Sigmoid colon (tissue), 7 donors: ENCODE results near the gene PAX2. TPM values are rescaled to one million over a fixed set of nuclear protein-coding genes. Genes with fewer than 3 reads are reported as not detected.

Experiments used
- DNase-seq: peaks from one replicate; pipeline ENCODE4 v3.0.0-alpha.2; 2019
- H3K27ac ChIP-seq, 4 donors: fragments of 200-600 bp; sonication (generic); one replicate each; pipeline ENCODE4 v1.5.1; 2016 to 2019; ENCODE audit warnings: mild to moderate bottlenecking in 1 of 4
- H3K27me3 ChIP-seq, 3 donors: fragments of 200-600 bp; sonication (generic); one replicate each; pipeline ENCODE4 v1.5.1; 2019; ENCODE audit warnings: mild to moderate bottlenecking in 1 of 3
- H3K36me3 ChIP-seq, 4 donors: fragments of 200-600 bp; sonication (generic); one replicate each; pipeline ENCODE4 v1.5.1; 2016 to 2019
- H3K4me1 ChIP-seq, 4 donors: fragments of 200-600 bp; sonication (generic); one replicate each; pipeline ENCODE4 v1.5.1; 2017 to 2019
- H3K4me3 ChIP-seq, 4 donors: fragments of 200-600 bp; sonication (generic); one replicate each; pipeline ENCODE4 v1.5.1; 2017 to 2019; ENCODE audit warnings: mild to moderate bottlenecking in 2 of 4, moderate library complexity in 1 of 4
- H3K9me3 ChIP-seq, 4 donors: fragments of 200-600 bp in 3 of 4; sonication (generic) in 3 of 4; one replicate each; pipeline versions ENCODE4 v1.5.1 to v1.6.1; 2013 to 2019
- CTCF ChIP-seq, 4 experiments: fragments of 450-650 bp in 3 of 4; fragments of 200-600 bp in 1 of 4; IDR thresholded peaks; one replicate each; pipeline ENCODE4 v1.5.1; 2016 to 2019; ENCODE audit warnings: antibody characterized with exemption in 4 of 4, mild to moderate bottlenecking in 3 of 4, moderate library complexity in 2 of 4
- EP300 ChIP-seq, 4 donors: sonication (generic); formaldehyde crosslinking; IDR thresholded peaks; one replicate each; pipeline ENCODE4 v1.6.1; 2017; ENCODE audit warnings: antibody characterized with exemption in 4 of 4
- POLR2A ChIP-seq, 2 donors: fragments of 450-650 bp; IDR thresholded peaks; one replicate each; pipeline ENCODE4 v1.6.1; 2016; ENCODE audit warnings: antibody characterized with exemption in 2 of 2, mild to moderate bottlenecking in 2 of 2, moderate library complexity in 2 of 2
- POLR2AphosphoS5 ChIP-seq, 4 donors: sonication (generic); formaldehyde crosslinking; IDR thresholded peaks; one replicate each; pipeline ENCODE4 v1.6.1; 2017; ENCODE audit warnings: antibody characterized with exemption in 4 of 4
- WGBS, 2 donors: extraction: QIAGEN DNeasy Blood & Tissue Kit; methylation state at CpG; one replicate each; pipeline ENCODE4 v1.1.7; 2013; 5-methylcytosine and 5-hydroxymethylcytosine counted together
- intact Hi-C: fragments of 100-400 bp; cut with DNase I; formaldehyde crosslinking; loops from one replicate; pipeline ENCODE4 v1.15.1; 2023
- polyA plus RNA-seq, 3 donors: library from polyadenylated mRNA; stranded (reverse); fragments of 200-250 nt; gene quantifications; one replicate each; pipeline ENCODE4 v1.2.3, GENCODE V29; 2013
- total RNA-seq, 4 donors: library from RNA; depleted of rRNA; stranded (reverse); fragments of >200 nt; gene quantifications; one replicate each; pipeline ENCODE4 v1.1.0, GENCODE V29; 2016
- donor health status: healthy with polysubstance abuse.
- donor health status: Bipolar disorder and iron deficiency.
- donor health status: healthy.

The PAX2 gene
- total and polyA plus RNA-seq, 7 donors, result not detected

DNA sequence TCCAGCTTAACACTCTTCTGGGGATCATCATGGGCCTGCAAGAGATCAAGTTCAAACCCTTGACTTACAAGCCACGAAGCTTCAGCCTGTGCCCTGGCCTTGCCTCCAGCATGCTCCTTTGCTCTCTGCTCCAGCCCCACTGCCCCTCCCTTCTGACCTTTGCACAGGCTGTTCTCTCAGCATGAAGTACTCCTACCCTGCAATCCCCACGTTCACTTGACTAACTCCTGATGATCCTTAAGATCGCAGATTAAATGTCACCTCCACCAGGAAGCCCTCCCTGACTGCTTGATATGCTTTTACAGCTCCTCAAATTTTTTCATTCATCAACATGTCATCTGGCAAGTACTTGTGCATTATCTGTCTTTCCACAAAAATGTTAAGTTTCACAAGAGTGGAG lies 91.9 kb downstream of the PAX2 start:
- H3K36me3 ChIP-seq, result no peaks in the 10 kb centered on the region
- peaks cover 0 to 71% (median 26%) of the 10 kb centered on the region in 3 donors for H3K27me3 ChIP-seq
- H3K27ac ChIP-seq, result no peak overlapping the region
- H3K9me3 ChIP-seq, result no peaks in the 10 kb centered on the region
- TF ChIP-seq POLR2A (IDR thresholded peaks at IDR 0.05) (no peak), CTCF (IDR thresholded peaks at IDR 0.05) (no peak), EP300 (IDR thresholded peaks at IDR 0.05) (no peak), POLR2AphosphoS5 (IDR thresholded peaks at IDR 0.05) (no peak)
- WGBS, 2 donors, result 28 to 55% methylated on average over 3 of the region's 3 CpGs
- H3K4me1 ChIP-seq, result no peaks in the 10 kb centered on the region
- DNase-seq, result no peak
- intact Hi-C loops, result no loop called here
- H3K4me3 ChIP-seq, result no peak overlapping the region

DNA sequence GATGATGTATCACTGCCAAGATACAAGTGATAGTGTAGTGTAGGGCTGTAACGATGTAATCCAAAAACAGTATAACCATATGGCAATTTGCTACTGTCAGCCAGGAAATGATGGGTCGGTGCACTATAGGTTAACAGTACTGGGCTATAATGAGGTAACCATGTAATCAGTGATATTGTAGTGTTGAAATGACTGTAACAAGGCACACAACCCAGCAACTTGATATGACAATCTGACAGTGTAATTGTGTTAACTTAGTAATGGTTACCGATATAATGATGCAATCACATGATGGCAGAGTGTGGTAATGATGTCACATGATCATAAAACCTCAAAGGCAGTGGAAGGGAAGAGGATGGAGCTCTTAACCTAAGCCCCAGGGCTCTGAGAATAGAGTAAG lies 93.6 kb downstream of the PAX2 start:
- TF ChIP-seq CTCF (IDR thresholded peaks at IDR 0.05), result no peak
- TF ChIP-seq POLR2A (IDR thresholded peaks at IDR 0.05), result no peak
- TF ChIP-seq EP300 (IDR thresholded peaks at IDR 0.05), result no peak
- TF ChIP-seq POLR2AphosphoS5 (IDR thresholded peaks at IDR 0.05), result no peak
- Histone ChIP-seq H3K27ac (no peak overlapping the region), H3K4me1 (no peaks in the 10 kb centered on the region), H3K36me3 (no peaks in the 10 kb centered on the region), H3K9me3 (no peaks in the 10 kb centered on the region), H3K4me3 (no peak overlapping the region), H3K27me3 (peaks cover 0 to 58% (median 22%) of the 10 kb centered on the region in 3 donors)
- intact Hi-C loops, result no loop called here
- no peak for DNase-seq
- WGBS, 2 donors, result 67 to 85% methylated on average over 3 of the region's 3 CpGs

DNA sequence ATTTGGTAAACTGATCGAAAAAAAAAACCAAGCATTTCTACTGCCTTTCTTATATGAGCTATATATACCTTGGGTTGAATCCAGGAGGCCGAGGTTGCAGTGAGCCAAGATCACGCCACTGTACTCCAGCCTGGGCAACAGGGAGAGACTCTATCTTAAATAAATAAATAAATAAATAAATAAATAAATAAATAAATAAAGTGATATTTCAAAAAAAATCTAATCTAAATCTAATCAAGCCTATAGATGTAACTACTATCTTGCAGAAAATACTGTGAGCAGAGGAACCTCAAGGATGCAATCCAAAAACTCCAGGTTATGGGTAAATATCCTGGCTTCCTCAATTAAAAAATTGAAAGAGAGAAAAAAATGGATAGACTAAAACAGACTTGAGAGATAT lies 96.1 kb downstream of the PAX2 start:
- Histone ChIP-seq H3K4me3 (no peak overlapping the region), H3K4me1 (no peaks in the 10 kb centered on the region), H3K9me3 (no peaks in the 10 kb centered on the region), H3K36me3 (no peaks in the 10 kb centered on the region), H3K27ac (no peak overlapping the region), H3K27me3 (peaks cover 0 to 44% (median 10%) of the 10 kb centered on the region in 3 donors)
- no peak for TF ChIP-seq POLR2A (IDR thresholded peaks at IDR 0.05)
- no peak for TF ChIP-seq CTCF (IDR thresholded peaks at IDR 0.05)
- TF ChIP-seq POLR2AphosphoS5 (IDR thresholded peaks at IDR 0.05), result no peak
- no peak for TF ChIP-seq EP300 (IDR thresholded peaks at IDR 0.05)
- WGBS, 2 donors, result 77 to 95% methylated on average over 3 of the region's 3 CpGs
- DNase-seq, result no peak
- intact Hi-C loops, result no loop called here

GRCh38 chr10:100847440-100847839 lies 102.1 kb downstream of the PAX2 start:
- WGBS, 2 donors, result 59 to 61% methylated on average over 5 of the region's 5 CpGs
- no peak for TF ChIP-seq POLR2A (IDR thresholded peaks at IDR 0.05)
- no peak for TF ChIP-seq CTCF (IDR thresholded peaks at IDR 0.05)
- no peak for TF ChIP-seq EP300 (IDR thresholded peaks at IDR 0.05)
- TF ChIP-seq POLR2AphosphoS5 (IDR thresholded peaks at IDR 0.05), result no peak
- H3K27ac ChIP-seq, result no peak overlapping the region
- DNase-seq, result no peak
- no peaks in the 10 kb centered on the region for H3K9me3 ChIP-seq
- peaks cover 0 to 43% (median 14%) of the 10 kb centered on the region in 3 donors for H3K27me3 ChIP-seq
- no peak overlapping the region for H3K4me3 ChIP-seq
- H3K4me1 ChIP-seq, result no peaks in the 10 kb centered on the region
- intact Hi-C loops, result no loop called here
- no peaks in the 10 kb centered on the region for H3K36me3 ChIP-seq

DNA sequence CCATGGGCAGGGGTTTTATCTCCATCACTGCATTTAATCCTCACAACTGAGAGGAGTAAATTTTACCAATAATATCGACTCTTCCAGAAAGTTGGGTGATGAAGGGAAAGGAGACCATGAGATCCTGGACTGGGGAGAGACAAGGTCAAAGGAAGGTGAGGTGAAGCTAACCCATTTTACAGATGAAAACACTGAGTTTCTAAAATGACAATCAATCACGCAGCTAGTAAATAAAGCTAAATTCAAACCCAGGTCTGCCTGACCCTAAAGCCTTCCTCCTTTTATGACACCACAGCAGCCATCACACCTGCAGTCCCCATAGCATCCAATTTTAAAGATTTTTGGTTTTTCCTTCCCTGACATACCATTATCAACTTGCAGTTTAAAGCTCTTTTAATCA lies 103.4 kb downstream of the PAX2 start:
- TF ChIP-seq POLR2AphosphoS5 (IDR thresholded peaks at IDR 0.05), result no peak
- no peak for TF ChIP-seq EP300 (IDR thresholded peaks at IDR 0.05)
- no peak for TF ChIP-seq CTCF (IDR thresholded peaks at IDR 0.05)
- TF ChIP-seq POLR2A (IDR thresholded peaks at IDR 0.05), result no peak
- Histone ChIP-seq H3K4me3 (no peak overlapping the region), H3K36me3 (no peaks in the 10 kb centered on the region), H3K4me1 (no peaks in the 10 kb centered on the region), H3K27ac (no peak overlapping the region), H3K27me3 (peaks cover 0 to 43% (median 14%) of the 10 kb centered on the region in 3 donors), H3K9me3 (no peaks in the 10 kb centered on the region)
- DNase-seq, result no peak
- intact Hi-C loops, result no loop called here
- WGBS, 2 donors, result 88 to 90% methylated on average over 2 of the region's 2 CpGs
